GM19438 (cell line): ENCODE measurements around the gene IGFL2.
"Not testable (repeated sequence)": the region's sequence is repeated elsewhere in the genome, so short reads cannot be mapped to it uniquely, and the experiment has no call there.

Experiments
- ATAC-seq: cut with Tn5 transposase; IDR thresholded peaks from one replicate; pipeline ENCODE4 v1.9.1; 2021; ENCODE audit warnings: low read depth; ENCODE audit not compliant: unreplicated experiment

Gene IGFL2

GRCh38 chr19:46186717-46187101 lies 38.7 kb downstream of the IGFL2 start:
- no peak for ATAC-seq

GRCh38 chr19:46189971-46190888 lies 42.2 kb downstream of the IGFL2 start:
- ATAC-seq, result no peak

- no peak for ATAC-seq
Measured at GRCh38 chr19:46191356-46191755, 43.3 kb downstream of the IGFL2 start.

GRCh38 chr19:46191972-46192371 lies 43.9 kb downstream of the IGFL2 start:
- ATAC-seq, result no peak

GRCh38 chr19:46192626-46192991 lies 44.6 kb downstream of the IGFL2 start:
- ATAC-seq, result not testable (repeated sequence)

GRCh38 chr19:46192992-46193650 lies 45.1 kb downstream of the IGFL2 start:
- ATAC-seq, result no peak

GRCh38 chr19:46193678-46194077 lies 45.6 kb downstream of the IGFL2 start:
- no peak for ATAC-seq

- no peak for ATAC-seq
Measured at GRCh38 chr19:46195104-46195503, 47.1 kb downstream of the IGFL2 start.

- not testable (repeated sequence) for ATAC-seq
Measured at GRCh38 chr19:46195919-46196318, 47.9 kb downstream of the IGFL2 start.

- no peak for ATAC-seq
Measured at GRCh38 chr19:46196410-46197124, 48.5 kb downstream of the IGFL2 start.

GRCh38 chr19:46197314-46198070 lies 49.5 kb downstream of the IGFL2 start:
- ATAC-seq, result no peak

GRCh38 chr19:46198756-46199155 lies 50.7 kb downstream of the IGFL2 start:
- no peak for ATAC-seq

- no peak for ATAC-seq
Measured at GRCh38 chr19:46201454-46202310, 53.6 kb downstream of the IGFL2 start.

- no peak for ATAC-seq
Measured at GRCh38 chr19:46202426-46202825, 54.4 kb downstream of the IGFL2 start.

GRCh38 chr19:46202872-46203860 lies 55.1 kb downstream of the IGFL2 start:
- no peak for ATAC-seq

GRCh38 chr19:46204008-46204407 lies 56.0 kb downstream of the IGFL2 start:
- ATAC-seq, result no peak

GRCh38 chr19:46205183-46205984 lies 57.3 kb downstream of the IGFL2 start:
- ATAC-seq, result no peak

- ATAC-seq, result no peak
Measured at GRCh38 chr19:46206176-46206575, 58.1 kb downstream of the IGFL2 start.
